Ishikawa (cell line): ENCODE data around the gene B3GLCT.
A peak's percentile ranks its signal among the peaks of the same experiment; 100 is the strongest.

Source experiments
- CREB1 ChIP-seq: IDR thresholded peaks from 2 replicates; pipeline ENCODE4 v1.6.1; 2012; ENCODE audit warnings: low read depth
- EP300 ChIP-seq: IDR thresholded peaks from 2 replicates; pipeline ENCODE4 v1.6.1; 2012; ENCODE audit warnings: borderline replicate concordance
- FOXM1 ChIP-seq: IDR thresholded peaks from 2 replicates; pipeline ENCODE4 v1.6.1; 2012; ENCODE audit warnings: low read depth, borderline replicate concordance
- RAD21 ChIP-seq: IDR thresholded peaks from 2 replicates; pipeline ENCODE4 v1.6.1; 2012; ENCODE audit warnings: low read depth
- REST ChIP-seq: IDR thresholded peaks from 2 replicates; pipeline ENCODE4 v1.6.1; 2012; ENCODE audit warnings: low read depth, mild to moderate bottlenecking
- TAF1 ChIP-seq: IDR thresholded peaks from 2 replicates; pipeline ENCODE4 v1.6.1; 2012; ENCODE audit warnings: low read depth, mild to moderate bottlenecking
- TEAD4 ChIP-seq: IDR thresholded peaks from 2 replicates; pipeline ENCODE4 v1.6.1; 2012
- YY1 ChIP-seq: IDR thresholded peaks from 2 replicates; pipeline ENCODE4 v1.6.1; 2012; ENCODE audit warnings: low read depth
- TF ChIP-seq, protein P1 (sequence below): IDR thresholded peaks from 2 replicates; pipeline ENCODE4 v1.6.1; 2012
- TF ChIP-seq, protein P2 (sequence below): IDR thresholded peaks from 2 replicates; pipeline ENCODE4 v1.6.1; 2012

GRCh38 chr13:31199849-31200636, at the start of gene B3GLCT:
- TF ChIP-seq EP300 = no peak
- TF ChIP-seq, protein P1, sequence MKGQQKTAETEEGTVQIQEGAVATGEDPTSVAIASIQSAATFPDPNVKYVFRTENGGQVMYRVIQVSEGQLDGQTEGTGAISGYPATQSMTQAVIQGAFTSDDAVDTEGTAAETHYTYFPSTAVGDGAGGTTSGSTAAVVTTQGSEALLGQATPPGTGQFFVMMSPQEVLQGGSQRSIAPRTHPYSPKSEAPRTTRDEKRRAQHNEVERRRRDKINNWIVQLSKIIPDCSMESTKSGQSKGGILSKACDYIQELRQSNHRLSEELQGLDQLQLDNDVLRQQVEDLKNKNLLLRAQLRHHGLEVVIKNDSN = no peak
- TF ChIP-seq, protein P2, sequence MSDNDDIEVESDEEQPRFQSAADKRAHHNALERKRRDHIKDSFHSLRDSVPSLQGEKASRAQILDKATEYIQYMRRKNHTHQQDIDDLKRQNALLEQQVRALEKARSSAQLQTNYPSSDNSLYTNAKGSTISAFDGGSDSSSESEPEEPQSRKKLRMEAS = peak; percentile 38; the same call in 1 of the 2 replicates
- peak; percentile 62; the same call in 1 of the 2 replicates for TF ChIP-seq TAF1
- TF ChIP-seq YY1 = no peak; the same call in 1 of the 2 replicates
- TF ChIP-seq FOXM1 = no peak
- no peak for TF ChIP-seq REST
- TF ChIP-seq CREB1 = no peak
- peak; percentile 44; the same call in 1 of the 2 replicates for TF ChIP-seq RAD21
- TF ChIP-seq TEAD4 = no peak
